Memory B cell (primary cell): ENCODE results near the gene KRTAP2-1.
"Not testable (repeated sequence)": the region's sequence is repeated elsewhere in the genome, so short reads cannot be mapped to it uniquely, and the experiment has no call there.

Source experiments
- ATAC-seq: fragments of 150-1000 bp; cut with Tn5 transposase; 2 replicates; pipeline ENCODE4 v1.10.0; 2021; ENCODE audit warnings: low read depth, mild to moderate bottlenecking, moderate library complexity
- DNase-seq, 2 donors: peaks; one replicate each; pipeline ENCODE4 v3.0.0; 2022; ENCODE audit warnings: low spot score in 2 of 2
- H3K27ac Mint-ChIP-seq: one replicate; pipeline ENCODE4 v1.8.0; 2022; ENCODE audit warnings: mild to moderate bottlenecking, moderate library complexity, mixed read lengths
- H3K27me3 Mint-ChIP-seq: one replicate; pipeline ENCODE4 v1.8.0; 2022; ENCODE audit warnings: mixed read lengths
- H3K36me3 Mint-ChIP-seq: one replicate; pipeline ENCODE4 v1.8.0; 2022; ENCODE audit warnings: mild to moderate bottlenecking, mixed read lengths
- H3K4me1 Mint-ChIP-seq: one replicate; pipeline ENCODE4 v1.8.0; 2022; ENCODE audit warnings: mixed read lengths
- H3K4me3 Mint-ChIP-seq: one replicate; pipeline ENCODE4 v1.8.0; 2022; ENCODE audit warnings: mild to moderate bottlenecking, moderate library complexity, mixed read lengths
- H3K9me3 Mint-ChIP-seq: one replicate; pipeline ENCODE4 v1.8.0; 2022; ENCODE audit warnings: mixed read lengths

Gene KRTAP2-1

DNA sequence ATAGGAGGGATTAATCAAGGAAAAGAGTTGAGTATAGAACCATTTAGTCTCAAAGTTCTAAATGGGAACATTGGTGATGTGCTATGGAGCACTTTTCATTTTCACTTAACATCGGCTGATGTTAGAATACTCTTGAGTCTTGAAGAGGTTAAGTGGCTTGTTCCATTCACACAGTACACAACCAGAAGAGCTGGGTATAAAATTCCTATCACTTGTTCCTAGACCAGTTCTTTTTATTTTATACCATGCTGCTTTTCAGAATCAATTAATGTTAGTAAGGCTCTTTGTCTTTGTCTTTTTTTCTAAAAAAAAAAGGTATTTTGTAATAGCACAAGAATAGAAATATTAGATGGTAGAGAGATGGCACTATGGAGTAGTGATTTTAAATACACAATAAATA is 4.2 kb downstream of the KRTAP2-1 start:
- Mint-ChIP-seq H3K27me3 (peaks cover 13% of the 10 kb centered on the region), H3K36me3 (peaks cover 4% of the 10 kb centered on the region), H3K4me1 (peaks cover 2% of the 10 kb centered on the region), H3K4me3 (no peak overlapping the region), H3K9me3 (peaks cover 7% of the 10 kb centered on the region), H3K27ac (no peak overlapping the region)
- no peak for ATAC-seq
- DNase-seq: no peak

- DNase-seq, H3K4me3 Mint-ChIP-seq, H3K36me3 Mint-ChIP-seq: not testable (repeated sequence)
Measured at GRCh38 chr17:41040783-41041571, 6.1 kb downstream of the KRTAP2-1 start, which contains the start of gene KRTAP1-1. KRTAP1-1 (minus strand) TSS chr17:41041450; CDS start chr17:41041397, 53 bp downstream.

DNA sequence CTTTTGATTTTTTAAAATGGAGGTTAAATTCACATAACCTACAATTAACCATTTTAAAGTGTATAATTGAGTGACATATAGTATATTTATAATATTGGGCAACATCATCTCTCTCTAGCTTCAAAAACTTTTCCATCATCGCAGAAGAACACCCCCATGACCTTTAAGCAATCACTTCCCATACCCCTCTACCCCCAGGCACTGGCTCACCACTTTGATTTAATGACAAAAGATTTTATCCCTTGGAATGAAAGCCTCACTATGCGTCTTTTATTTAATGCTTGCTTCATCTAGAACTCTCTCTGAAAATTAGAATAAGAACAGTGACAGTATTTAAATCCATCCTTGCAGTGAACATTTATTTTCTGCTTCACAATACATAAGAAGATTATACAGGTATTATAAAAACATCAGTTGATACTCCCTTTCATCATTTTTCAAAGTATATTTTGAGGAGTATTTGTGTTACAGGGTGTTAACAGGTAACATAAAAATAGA is 9.2 kb downstream of the KRTAP2-1 start:
- no peak overlapping the region for H3K27ac Mint-ChIP-seq
- no peak overlapping the region for H3K4me3 Mint-ChIP-seq
- ATAC-seq (no peak), DNase-seq (no peak)
- H3K9me3 Mint-ChIP-seq: peaks cover 3% of the 10 kb centered on the region
- no peaks in the 10 kb centered on the region for H3K4me1 Mint-ChIP-seq
- no peaks in the 10 kb centered on the region for H3K36me3 Mint-ChIP-seq
- peaks cover 5% of the 10 kb centered on the region for H3K27me3 Mint-ChIP-seq

More at GRCh38 chr17:41040783-41041571, 6.1 kb downstream of the KRTAP2-1 start, which contains the start of gene KRTAP1-1:
- H3K27ac Mint-ChIP-seq, H3K27me3 Mint-ChIP-seq, H3K4me1 Mint-ChIP-seq, ATAC-seq, H3K9me3 Mint-ChIP-seq: not testable (repeated sequence)

DNA sequence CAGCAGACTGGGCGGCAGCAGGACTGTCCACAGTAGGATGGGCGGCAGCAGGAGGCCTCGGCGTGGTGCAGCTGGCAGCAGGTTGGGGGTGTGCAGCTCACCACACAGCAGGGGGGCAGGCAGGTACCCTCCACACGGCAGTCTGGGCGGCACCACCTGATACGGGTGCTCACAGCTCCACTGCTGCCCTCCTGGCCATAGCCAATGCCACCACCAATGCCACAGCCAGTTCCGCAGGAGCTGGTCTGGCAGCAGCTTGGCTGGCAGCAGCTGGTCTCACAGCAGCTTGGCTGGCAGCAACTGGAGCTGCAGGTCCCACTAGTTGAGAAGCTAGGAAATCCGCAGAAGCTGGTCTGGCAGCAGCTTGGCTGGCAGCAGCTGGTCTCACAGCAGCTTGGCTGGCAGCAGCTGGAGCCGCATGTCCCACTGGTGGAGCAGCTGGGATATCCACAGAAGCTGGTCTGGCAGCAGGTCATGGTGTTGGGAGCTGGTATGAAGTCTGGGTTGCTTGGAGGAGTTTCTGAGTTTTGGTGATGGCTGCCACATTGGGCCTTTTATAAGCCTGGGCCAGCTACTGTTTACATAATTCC is 12.7 kb downstream of the KRTAP2-1 start, which contains the start of gene KRTAP1-3:
KRTAP1-3 (minus strand) TSS at position 529 of the 590 bp plus-strand sequence; CDS start at position 476, 53 bp downstream.
- H3K4me1 Mint-ChIP-seq, H3K27ac Mint-ChIP-seq, H3K36me3 Mint-ChIP-seq, H3K4me3 Mint-ChIP-seq, H3K27me3 Mint-ChIP-seq, DNase-seq, ATAC-seq, H3K9me3 Mint-ChIP-seq: not testable (repeated sequence)

- Mint-ChIP-seq H3K27me3 (peaks cover 8% of the 10 kb centered on the region), H3K4me1 (no peaks in the 10 kb centered on the region), H3K4me3 (no peak within 1 kb of the TSS), H3K9me3 (no peaks in the 10 kb centered on the region), H3K36me3 (no peaks in the 10 kb centered on the region), H3K27ac (no peak within 1 kb of the TSS)
- no peak for DNase-seq
- no peak for ATAC-seq
Measured at GRCh38 chr17:41029633-41030245, 17.4 kb downstream of the KRTAP2-1 start, which contains the start of gene KRTAP1-4. KRTAP1-4 (minus strand) TSS chr17:41030195; CDS start chr17:41030078, 117 bp downstream.

DNA sequence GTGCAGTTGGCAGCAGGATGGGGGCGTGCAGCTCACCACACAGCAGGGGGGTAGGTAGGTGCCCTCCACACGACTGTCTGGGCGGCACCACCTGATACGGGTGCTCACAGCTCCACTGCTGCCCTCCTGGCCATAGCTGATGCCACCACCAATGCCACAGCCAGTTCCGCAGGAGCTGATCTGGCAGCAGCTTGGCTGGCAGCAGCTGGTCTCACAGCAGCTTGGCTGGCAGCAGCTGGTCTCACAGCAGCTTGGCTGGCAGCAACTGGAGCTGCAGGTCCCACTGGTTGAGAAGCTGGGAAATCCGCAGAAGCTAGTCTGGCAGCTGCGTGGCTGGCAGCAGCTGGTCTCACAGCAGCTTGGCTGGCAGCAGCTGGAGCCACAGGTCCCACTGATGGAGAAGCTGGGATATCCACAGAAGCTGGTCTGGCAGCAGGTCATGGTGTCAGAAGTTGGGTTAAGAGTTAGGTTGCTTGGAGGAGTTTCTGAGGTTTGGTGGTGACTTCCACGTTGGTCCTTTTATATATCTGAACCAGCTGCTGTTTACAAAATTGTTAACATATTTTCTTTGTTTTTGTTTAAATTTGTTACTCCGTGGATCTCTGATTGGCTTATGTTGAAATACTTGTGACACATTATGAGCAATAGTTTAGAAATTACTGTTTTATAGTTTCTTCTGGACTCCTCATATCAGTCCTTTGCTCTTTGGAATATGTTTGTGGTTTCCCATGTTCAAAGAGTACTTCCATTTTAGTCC is 20.2 kb downstream of the KRTAP2-1 start, which contains the start of gene KRTAP1-5:
KRTAP1-5 (minus strand) TSS at position 494 of the 757 bp plus-strand sequence; CDS start at position 441, 53 bp downstream.
- Mint-ChIP-seq H3K9me3 (peaks cover 2% of the 10 kb centered on the region), H3K4me3 (no peak within 1 kb of the TSS), H3K27me3 (peaks cover 13% of the 10 kb centered on the region), H3K36me3 (no peaks in the 10 kb centered on the region), H3K4me1 (no peaks in the 10 kb centered on the region), H3K27ac (no peak within 1 kb of the TSS)
- DNase-seq (no peak), ATAC-seq (no peak)

DNA sequence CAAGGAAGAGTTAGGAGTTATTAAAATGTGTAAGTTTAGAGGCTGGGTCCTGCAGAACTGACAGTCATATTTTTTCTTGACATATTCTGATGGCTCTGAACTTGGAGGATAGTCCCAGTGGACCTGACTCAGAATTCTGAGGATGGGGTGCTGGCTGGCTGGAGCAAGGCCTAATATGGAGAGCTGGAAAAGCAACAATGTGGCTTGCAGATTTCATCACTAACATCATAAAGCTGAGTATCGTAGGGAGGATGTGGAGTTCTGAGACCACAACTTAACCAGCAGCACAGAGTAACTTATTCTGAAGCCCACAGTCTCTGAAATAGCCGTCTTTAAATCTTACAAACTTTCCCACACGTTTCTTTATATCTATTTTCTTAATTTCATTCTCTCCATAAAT is 22.4 kb downstream of the KRTAP2-1 start:
- no peaks in the 10 kb centered on the region for H3K36me3 Mint-ChIP-seq
- H3K9me3 Mint-ChIP-seq: peaks cover 6% of the 10 kb centered on the region
- ATAC-seq: no peak

GRCh38 chr17:41020336-41020735 is 26.8 kb downstream of the KRTAP2-1 start:
- no peak for ATAC-seq
- H3K4me3 Mint-ChIP-seq: no peak overlapping the region
- H3K9me3 Mint-ChIP-seq: peaks cover 6% of the 10 kb centered on the region
- peaks cover 11% of the 10 kb centered on the region for H3K27me3 Mint-ChIP-seq
- no peak for DNase-seq
- no peak overlapping the region for H3K27ac Mint-ChIP-seq
- H3K36me3 Mint-ChIP-seq: no peaks in the 10 kb centered on the region
- peaks cover 2% of the 10 kb centered on the region for H3K4me1 Mint-ChIP-seq

More for the DNA sequence above, 22.4 kb downstream of the KRTAP2-1 start:
- no peak for DNase-seq
- H3K4me1 Mint-ChIP-seq: no peaks in the 10 kb centered on the region
- no peak overlapping the region for H3K27ac Mint-ChIP-seq
- H3K4me3 Mint-ChIP-seq: no peak overlapping the region
- H3K27me3 Mint-ChIP-seq: peaks cover 13% of the 10 kb centered on the region

DNA sequence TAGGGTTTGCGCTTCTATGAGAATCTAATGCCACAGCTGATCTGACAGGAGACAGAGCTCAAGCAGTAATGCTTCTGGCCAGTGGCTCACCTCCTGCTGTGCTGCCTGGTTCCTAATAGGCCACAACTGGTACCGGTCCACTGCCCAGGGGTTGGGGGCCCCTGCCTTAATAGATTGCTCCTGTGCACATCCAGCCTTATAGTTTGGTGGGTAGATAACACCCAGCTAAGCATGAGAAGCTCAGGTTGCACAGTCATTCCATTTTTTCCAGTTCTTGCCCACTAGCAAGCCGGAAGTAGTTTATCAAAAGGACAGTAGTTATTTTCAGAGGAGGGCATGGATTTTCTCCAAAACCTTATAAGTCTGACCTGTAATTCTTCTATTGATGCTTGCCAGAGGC is 27.7 kb downstream of the KRTAP2-1 start:
- DNase-seq (no peak), ATAC-seq (no peak)
- Mint-ChIP-seq H3K9me3 (peaks cover 6% of the 10 kb centered on the region), H3K4me1 (peaks cover 2% of the 10 kb centered on the region), H3K36me3 (no peaks in the 10 kb centered on the region), H3K4me3 (no peak overlapping the region), H3K27me3 (peaks cover 10% of the 10 kb centered on the region), H3K27ac (no peak overlapping the region)

DNA sequence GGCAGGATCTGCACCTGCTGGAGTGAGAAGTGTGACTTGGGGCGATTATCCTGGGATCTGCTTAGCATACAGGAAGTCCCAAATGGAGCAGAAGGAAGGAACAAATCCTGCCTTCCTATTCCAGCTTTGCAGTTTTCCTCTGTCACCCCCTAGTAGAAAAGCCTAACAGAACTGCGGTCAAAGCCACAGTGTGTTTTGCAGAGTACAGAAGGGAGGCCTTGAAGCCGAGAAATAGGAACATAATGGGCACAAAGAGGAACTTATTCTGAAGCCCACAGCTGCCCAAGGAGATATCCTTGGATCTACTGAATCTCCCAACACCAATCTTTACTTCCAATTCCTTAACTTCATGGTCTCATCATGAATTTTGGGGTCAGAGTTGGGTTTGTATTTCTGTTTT is 28.6 kb downstream of the KRTAP2-1 start:
- peaks cover 10% of the 10 kb centered on the region for H3K27me3 Mint-ChIP-seq
- no peak overlapping the region for H3K27ac Mint-ChIP-seq
- no peaks in the 10 kb centered on the region for H3K36me3 Mint-ChIP-seq
- ATAC-seq (no peak), DNase-seq (no peak)
- H3K9me3 Mint-ChIP-seq: peaks cover 6% of the 10 kb centered on the region
- no peak overlapping the region for H3K4me3 Mint-ChIP-seq
- peaks cover 2% of the 10 kb centered on the region for H3K4me1 Mint-ChIP-seq

- ATAC-seq (no peak), DNase-seq (no peak)
- Mint-ChIP-seq H3K27ac (no peak overlapping the region), H3K27me3 (peaks cover 10% of the 10 kb centered on the region), H3K9me3 (peaks cover 4% of the 10 kb centered on the region), H3K4me3 (no peak overlapping the region), H3K4me1 (peaks cover 2% of the 10 kb centered on the region), H3K36me3 (no peaks in the 10 kb centered on the region)
Measured at GRCh38 chr17:41016578-41017215, 30.4 kb downstream of the KRTAP2-1 start.

- Mint-ChIP-seq H3K36me3 (no peaks in the 10 kb centered on the region), H3K4me3 (no peak overlapping the region)
- ATAC-seq: no peak
Measured at GRCh38 chr17:41015454-41015853, 31.7 kb downstream of the KRTAP2-1 start.

DNA sequence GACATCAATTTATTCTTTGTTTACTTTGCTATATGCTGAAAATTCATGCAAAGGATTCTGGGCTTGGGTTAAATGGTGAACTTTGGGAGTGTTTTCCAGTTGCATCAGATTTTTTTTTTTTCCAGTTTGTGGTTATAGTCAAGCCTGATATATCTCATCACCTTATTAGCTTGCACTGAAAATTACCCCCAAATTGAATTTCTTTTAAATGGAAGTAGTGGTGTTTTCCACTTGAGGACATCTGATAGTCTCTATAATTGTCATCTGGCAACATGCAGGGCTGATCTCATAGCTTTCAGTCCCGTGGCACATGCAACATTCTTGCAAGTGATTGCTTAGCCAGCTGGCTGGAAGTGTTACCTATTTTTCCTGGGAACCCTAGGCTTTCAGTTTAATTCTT is 33.5 kb downstream of the KRTAP2-1 start:
- Mint-ChIP-seq H3K36me3 (no peaks in the 10 kb centered on the region), H3K4me1 (peaks cover 2% of the 10 kb centered on the region), H3K9me3 (no peaks in the 10 kb centered on the region), H3K4me3 (no peak overlapping the region), H3K27ac (no peak overlapping the region), H3K27me3 (peaks cover 14% of the 10 kb centered on the region)
- ATAC-seq (no peak), DNase-seq (no peak)

More at GRCh38 chr17:41015454-41015853, 31.7 kb downstream of the KRTAP2-1 start:
- Mint-ChIP-seq H3K9me3 (no peaks in the 10 kb centered on the region), H3K27me3 (peaks cover 12% of the 10 kb centered on the region), H3K27ac (no peak overlapping the region), H3K4me1 (peaks cover 2% of the 10 kb centered on the region)
- DNase-seq: no peak
